Psoas muscle (tissue), 8 donors: Measurements from ENCODE around the gene STRN. TPM values are rescaled to one million over a fixed set of nuclear protein-coding genes. Genes with fewer than 3 reads are reported as not detected.

Experiments
- ATAC-seq, 4 donors: fragments of 200-7000 bp; cut with Tn5 transposase; one replicate each; pipeline ENCODE4 v1.9.1; 2020; ENCODE audit warnings: moderate library complexity in 3 of 4, mild to moderate bottlenecking in 2 of 4
- DNase-seq, 2 donors: peaks; one replicate each; pipeline ENCODE4 v3.0.0-alpha.2; 2020
- H3K27ac ChIP-seq: fragments of 200-600 bp; one replicate; pipeline ENCODE4 v1.8.0; 2022
- H3K27me3 ChIP-seq, 3 donors: fragments of 200-600 bp in 1 of 3; one replicate each; pipeline versions ENCODE4 v1.6.1 to v1.8.0; 2013 to 2022; ENCODE audit warnings: low read length in 2 of 3, mild to moderate bottlenecking in 2 of 3, moderate library complexity in 1 of 3; ENCODE audit not compliant: insufficient read depth in 3 of 3
- H3K36me3 ChIP-seq, 2 donors: fragments of 200-600 bp in 1 of 2; one replicate each; pipeline versions ENCODE4 v1.6.1 to v1.8.0; 2013 to 2022; ENCODE audit warnings: low read depth in 1 of 2, mild to moderate bottlenecking in 1 of 2, moderate library complexity in 1 of 2; ENCODE audit not compliant: insufficient read depth in 1 of 2
- H3K4me1 ChIP-seq: fragments of 200-600 bp; one replicate; pipeline ENCODE4 v1.8.0; 2022
- H3K4me3 ChIP-seq: fragments of 200-600 bp; one replicate; pipeline ENCODE4 v1.8.0; 2022; ENCODE audit warnings: mild to moderate bottlenecking
- H3K9me3 ChIP-seq: fragments of 200-600 bp; one replicate; pipeline ENCODE4 v1.8.0; 2022
- CTCF ChIP-seq: fragments of 200-600 bp; IDR thresholded peaks from one replicate; pipeline ENCODE4 v1.8.0; 2022; ENCODE audit warnings: antibody characterized with exemption
- WGBS, 3 donors: extraction: QIAGEN DNeasy Blood & Tissue Kit; methylation state at CpG; one replicate each; pipeline versions ENCODE4 v1.1.6 to v1.1.7; 2013; 5-methylcytosine and 5-hydroxymethylcytosine counted together
- intact Hi-C, 2 donors: fragments of 100-400 bp; cut with DNase I; formaldehyde crosslinking; loops; one replicate each; pipeline versions ENCODE4 v1.11.0 to v1.14.2; 2022
- polyA plus RNA-seq, 3 donors: library from polyadenylated mRNA; stranded (reverse); fragments of 200-250 nt; gene quantifications; one replicate each; pipeline ENCODE4 v1.2.3, GENCODE V29; 2013
- total RNA-seq, 4 donors: library from RNA; stranded (reverse); fragmentation: NEBNext Ultra II Directional in 2 of 4; extraction: Animal tissue kit (Norgen Biotek cat#: 25700) in 2 of 4; gene quantifications; one replicate each; pipeline versions ENCODE4 v1.2.1 to v1.2.4, GENCODE V29; 2021 to 2023
- donor health status: healthy with polysubstance abuse.
- donor health status: DM: no; HTN: no; CAD: no; lungs with moderate emphysema.
- donor health status: Bipolar disorder and iron deficiency.
- donor health status: healthy.
- donor health status: DM: yes; HTN: yes; CAD: no.
- donor health status: DM: no; HTN: no; CAD: no.
- donor health status: DM: no; HTN: no; CAD: no.
- donor health status: DM: yes; HTN: yes; CAD: no.

The STRN gene
- total and polyA plus RNA-seq, 7 donors, result 12.7 to 48.5 (median 29.1) TPM

- H3K27ac ChIP-seq, result peak overlapping the region; percentile 89
- H3K36me3 ChIP-seq, result no peaks in the 10 kb centered on the region
- H3K4me3 ChIP-seq, result peak overlapping the region; percentile 89
- intact Hi-C loops, result no loop called here
- DNase-seq (no peak), ATAC-seq (no peak)
- no peaks in the 10 kb centered on the region for H3K9me3 ChIP-seq
- peaks cover 22% of the 10 kb centered on the region for H3K4me1 ChIP-seq
- no peak for TF ChIP-seq CTCF
- H3K27me3 ChIP-seq, result no peaks in the 10 kb centered on the region
- WGBS, 3 donors, result 28 to 40% (median 29%) methylated on average over 2 of the region's 2 CpGs
Observed at GRCh38 chr2:36965206-36965605, 1.1 kb downstream of the STRN start.

GRCh38 chr2:36964496-36965058 is 1.8 kb downstream of the STRN start:
- no peaks in the 10 kb centered on the region for H3K36me3 ChIP-seq
- peak overlapping the region; percentile 89 for H3K4me3 ChIP-seq
- no peak for DNase-seq
- peak overlapping the region; percentile 89 for H3K27ac ChIP-seq
- H3K4me1 ChIP-seq, result peaks cover 22% of the 10 kb centered on the region
- 78 to 79% (median 79%) methylated on average over 5 of the region's 5 CpGs for WGBS, 3 donors
- intact Hi-C loops, result no loop called here
- ATAC-seq, result peak in 1 of 4 donors; percentile 21
- TF ChIP-seq CTCF, result no peak
- H3K27me3 ChIP-seq, result no peaks in the 10 kb centered on the region
- H3K9me3 ChIP-seq, result no peaks in the 10 kb centered on the region

GRCh38 chr2:36963734-36964133 is 2.6 kb downstream of the STRN start:
- 89 to 96% (median 91%) methylated on average over 4 of the region's 4 CpGs for WGBS, 3 donors
- intact Hi-C loops, result no loop called here
- Histone ChIP-seq H3K9me3 (no peaks in the 10 kb centered on the region), H3K36me3 (peaks cover 0 to 4% of the 10 kb centered on the region in 2 donors), H3K27me3 (no peaks in the 10 kb centered on the region), H3K4me3 (peak overlapping the region; percentile 89), H3K4me1 (peaks cover 22% of the 10 kb centered on the region), H3K27ac (no peak overlapping the region)
- no peak for TF ChIP-seq CTCF
- ATAC-seq, result no peak
- no peak for DNase-seq

GRCh38 chr2:36963106-36963505 is 3.2 kb downstream of the STRN start:
- no peaks in the 10 kb centered on the region for H3K9me3 ChIP-seq
- ATAC-seq (no peak), DNase-seq (no peak)
- H3K36me3 ChIP-seq, result peaks cover 0 to 6% of the 10 kb centered on the region in 2 donors
- H3K27ac ChIP-seq, result no peak overlapping the region
- intact Hi-C loops, result no loop called here
- H3K4me3 ChIP-seq, result no peak overlapping the region
- no peaks in the 10 kb centered on the region for H3K27me3 ChIP-seq
- 83 to 86% (median 85%) methylated on average over 4 of the region's 4 CpGs for WGBS, 3 donors
- no peak for TF ChIP-seq CTCF
- H3K4me1 ChIP-seq, result peaks cover 21% of the 10 kb centered on the region

GRCh38 chr2:36960773-36961172 is 5.6 kb downstream of the STRN start:
- intact Hi-C loops, result no loop called here
- Histone ChIP-seq H3K4me1 (peaks cover 13% of the 10 kb centered on the region), H3K9me3 (no peaks in the 10 kb centered on the region), H3K4me3 (no peak overlapping the region), H3K27ac (no peak overlapping the region), H3K27me3 (no peaks in the 10 kb centered on the region), H3K36me3 (peaks cover 0 to 6% of the 10 kb centered on the region in 2 donors)
- DNase-seq (no peak), ATAC-seq (no peak)
- WGBS, 3 donors, result 94 to 95% (median 94%) methylated on average over 5 of the region's 5 CpGs
- no peak for TF ChIP-seq CTCF
